Stimulated activated CD4-positive, alpha-beta T cell treated with anti-CD3 and anti-CD28 coated beads, Interleukin-12 subunit alpha, Interleukin-12 subunit beta, amount 100 ng/mL, for 48 hours (primary cell): ENCODE measurements around the gene KRT13.
A peak's percentile ranks its signal among the peaks of the same experiment; 100 is the strongest.

Source experiments
- DNase-seq, 3 donors: peaks; one replicate each; pipeline ENCODE4 v3.0.0-alpha.2; 2020; ENCODE audit warnings: low read depth in 2 of 3, low spot score in 1 of 3

KRT13 gene

DNA sequence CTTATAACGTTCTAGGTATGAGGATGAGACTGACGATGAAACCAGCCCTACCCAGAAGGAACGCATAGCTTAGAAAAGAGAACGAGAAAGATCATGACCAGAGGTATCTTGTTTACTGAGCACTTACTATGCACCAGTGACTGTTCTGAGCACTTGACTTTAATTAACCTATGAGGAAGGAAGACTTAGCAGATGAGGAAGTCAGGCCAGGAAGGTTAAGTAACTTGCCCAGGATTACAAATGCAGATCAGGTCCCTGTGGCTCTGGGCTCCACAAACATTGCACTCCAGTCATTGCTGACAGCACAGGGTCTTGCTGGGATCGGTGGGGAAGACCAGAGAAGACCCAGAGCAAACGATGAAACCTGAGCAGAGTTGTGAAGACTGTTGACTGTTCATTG is 7.1 kb downstream of the KRT13 start:
- DNase-seq: no peak

DNA sequence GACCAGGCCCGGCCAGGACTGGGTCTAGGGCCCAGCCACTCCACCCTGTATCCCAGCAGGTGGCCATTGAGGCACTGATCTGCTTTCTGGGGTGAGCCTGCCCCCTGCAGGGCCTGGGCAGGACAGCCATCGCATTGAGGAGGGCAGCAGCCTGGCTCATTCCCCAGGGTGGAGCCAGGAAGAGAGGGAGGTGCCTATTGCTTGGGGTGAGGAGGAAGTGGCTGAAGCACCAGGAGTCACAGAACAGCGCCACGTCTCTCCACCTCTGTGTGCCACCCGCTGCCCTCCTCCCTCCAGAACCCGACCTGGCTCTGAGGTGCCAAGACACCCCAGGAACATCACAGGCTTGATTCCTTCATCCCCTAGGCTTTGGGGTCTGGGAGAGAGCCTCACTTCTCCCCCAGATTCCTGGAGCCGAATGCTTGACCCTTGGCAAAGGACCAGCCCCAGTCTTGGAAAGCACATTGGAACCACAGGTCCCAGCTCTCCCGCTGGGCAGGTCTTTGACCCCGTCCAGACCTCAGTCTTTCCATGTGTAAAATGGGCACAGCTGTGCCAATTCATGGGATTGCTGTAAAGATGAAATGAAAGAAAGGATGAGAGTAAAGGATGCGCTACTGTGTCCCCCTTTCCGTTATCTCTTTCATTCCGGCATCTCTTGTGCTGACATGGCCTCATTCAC is 8.5 kb downstream of the KRT13 start:
- DNase-seq: peak; percentile 63 to 73 (median 68)

DNA sequence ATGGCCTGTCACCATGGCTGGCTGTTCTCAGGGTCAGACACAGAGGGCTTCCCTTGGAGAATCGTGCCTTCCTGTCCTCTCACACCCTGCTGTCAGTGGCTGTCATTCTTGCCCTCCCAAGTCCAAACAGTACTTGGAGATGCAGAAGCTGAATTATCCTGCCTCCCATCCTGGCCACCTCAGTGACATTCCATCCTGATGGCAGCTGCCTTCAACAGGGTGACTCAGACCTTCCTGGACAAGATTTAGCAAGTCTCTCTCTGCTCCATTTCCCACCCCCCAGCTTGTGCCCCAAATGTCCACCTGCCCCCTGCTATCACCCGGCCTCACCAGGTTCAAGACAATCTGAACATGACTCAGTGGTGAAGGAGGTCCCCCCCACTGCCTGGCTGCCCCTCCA is 10.9 kb downstream of the KRT13 start:
- DNase-seq: no peak

DNA sequence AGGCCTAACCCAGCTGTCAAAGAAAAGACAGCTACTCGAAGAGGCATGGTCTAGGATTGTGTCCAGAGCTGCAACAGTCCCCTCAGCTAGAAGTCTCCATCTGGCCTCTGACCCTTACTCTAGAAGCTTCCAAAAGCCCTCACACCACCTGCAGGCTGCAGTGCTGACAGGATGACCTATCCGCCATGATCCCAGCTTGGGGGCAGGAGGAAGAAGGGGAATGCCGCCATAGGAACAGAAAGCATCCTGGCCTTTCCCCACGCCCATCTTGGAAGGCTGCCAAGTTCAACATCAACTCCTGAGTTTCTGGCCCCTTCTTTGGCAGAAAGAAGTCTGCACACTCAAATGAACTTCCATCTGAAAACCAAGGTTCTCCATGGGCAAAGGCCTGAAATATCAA is 12.6 kb downstream of the KRT13 start:
- no peak for DNase-seq

DNA sequence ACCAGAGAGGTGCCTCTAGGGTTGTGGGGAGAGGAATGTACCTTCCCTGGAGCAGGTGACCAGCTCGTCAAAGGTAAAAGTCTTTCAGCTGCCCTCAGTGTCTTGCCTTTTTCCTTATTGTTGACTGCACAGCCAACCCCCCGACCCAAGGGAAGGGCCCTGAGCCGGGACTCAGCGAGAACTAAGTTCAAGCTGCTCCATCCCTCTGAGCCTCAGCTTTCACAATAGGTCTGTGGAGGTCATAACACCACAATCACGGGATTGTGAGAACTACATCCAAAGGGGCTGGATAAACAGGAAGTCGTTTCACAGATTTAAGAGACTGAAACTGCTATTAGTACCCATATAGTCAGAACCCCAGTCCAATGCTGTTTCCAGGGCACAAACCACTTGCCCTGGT is 13.1 kb downstream of the KRT13 start:
- no peak for DNase-seq

DNA sequence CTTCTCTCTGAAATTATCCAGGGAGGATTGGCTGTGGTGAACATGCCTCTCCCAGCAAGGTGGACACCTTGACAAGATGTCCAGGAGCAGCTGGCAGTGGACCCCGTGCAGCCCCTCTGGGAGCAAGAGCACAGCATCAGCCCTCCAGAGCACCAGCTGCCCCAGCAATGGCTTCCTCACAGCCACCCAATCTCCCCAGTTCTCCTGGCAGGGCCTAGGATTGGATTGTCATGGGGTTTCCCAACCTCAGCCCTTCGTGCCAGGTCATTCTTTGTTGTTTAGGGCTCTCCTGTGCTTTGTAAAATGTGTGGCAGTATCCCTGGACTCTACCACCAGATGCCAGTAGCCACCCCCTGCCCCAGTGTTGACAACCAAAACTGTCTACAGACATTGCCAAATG is 13.9 kb downstream of the KRT13 start:
- no peak for DNase-seq

DNA sequence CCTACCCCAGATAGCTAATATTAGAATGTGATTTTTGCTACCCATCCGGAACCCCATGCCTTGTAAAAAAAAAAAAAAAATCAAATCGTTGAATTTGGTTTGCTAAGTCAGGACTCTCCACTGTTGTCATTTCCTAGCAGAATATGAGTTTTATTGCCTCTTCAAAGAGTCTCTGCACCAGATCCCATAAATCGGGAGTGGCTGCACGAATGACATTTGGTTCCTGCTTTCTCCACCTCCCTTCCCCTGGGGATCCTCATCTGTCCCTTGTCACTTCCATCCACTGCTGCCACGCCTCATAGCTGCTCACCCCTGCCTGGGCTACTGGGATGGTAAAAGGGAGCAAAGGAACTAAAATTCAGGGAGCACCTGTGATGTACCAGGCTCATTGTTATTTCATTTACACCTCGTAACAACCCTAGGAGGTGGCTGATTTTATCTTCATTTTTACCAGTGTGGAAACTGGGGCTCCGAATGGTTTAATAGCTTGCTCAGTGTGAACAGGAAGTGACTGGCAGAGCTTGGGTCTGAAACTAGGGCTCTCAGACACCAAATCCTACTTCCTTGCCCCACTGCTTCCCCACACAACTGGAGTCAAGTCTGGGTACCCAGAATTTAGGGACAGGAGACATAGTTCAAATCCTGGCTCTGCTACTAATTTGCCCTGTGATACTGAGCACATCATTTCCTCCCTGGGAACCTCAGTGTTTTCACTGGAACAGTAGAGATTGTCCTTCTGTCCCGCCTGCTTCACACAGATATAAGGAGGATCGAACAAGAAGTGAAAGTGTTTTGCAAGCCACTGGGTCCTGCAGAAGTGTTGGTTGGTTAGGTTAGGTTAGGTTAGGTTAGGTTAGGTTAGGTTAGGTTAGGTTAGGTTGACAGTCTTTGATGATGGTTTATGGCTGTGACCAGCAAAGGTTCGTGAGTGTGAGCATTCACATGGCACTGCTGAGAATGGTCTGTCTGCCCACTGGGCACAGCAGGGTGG is 15.1 kb downstream of the KRT13 start:
- DNase-seq: no peak

DNA sequence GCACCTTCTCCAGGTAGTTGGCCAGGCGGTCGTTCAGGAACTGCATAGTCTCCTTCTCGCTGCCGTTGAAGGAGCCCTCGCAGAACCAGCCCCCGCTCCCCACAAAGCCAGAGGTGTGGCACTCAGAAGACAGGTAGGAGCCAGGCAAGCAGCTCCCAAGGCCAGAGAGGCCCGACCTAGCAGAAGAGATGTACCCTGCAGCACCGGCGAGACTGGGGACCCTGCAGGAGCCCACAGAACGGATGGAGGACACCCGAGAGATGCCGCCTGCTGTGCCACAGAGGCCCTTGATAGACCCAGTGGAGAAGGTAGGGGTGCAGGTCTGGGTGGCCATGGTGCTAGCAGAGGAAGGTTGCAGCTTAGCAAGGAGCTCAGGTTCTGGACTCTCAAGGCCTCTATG is 15.9 kb downstream of the KRT13 start, which contains the start of gene KRT36:
TSS of gene KRT36 (minus strand) at position 380 of the 400 bp plus-strand sequence. CDS start at position 334, 46 bp downstream.
- DNase-seq: no peak

DNA sequence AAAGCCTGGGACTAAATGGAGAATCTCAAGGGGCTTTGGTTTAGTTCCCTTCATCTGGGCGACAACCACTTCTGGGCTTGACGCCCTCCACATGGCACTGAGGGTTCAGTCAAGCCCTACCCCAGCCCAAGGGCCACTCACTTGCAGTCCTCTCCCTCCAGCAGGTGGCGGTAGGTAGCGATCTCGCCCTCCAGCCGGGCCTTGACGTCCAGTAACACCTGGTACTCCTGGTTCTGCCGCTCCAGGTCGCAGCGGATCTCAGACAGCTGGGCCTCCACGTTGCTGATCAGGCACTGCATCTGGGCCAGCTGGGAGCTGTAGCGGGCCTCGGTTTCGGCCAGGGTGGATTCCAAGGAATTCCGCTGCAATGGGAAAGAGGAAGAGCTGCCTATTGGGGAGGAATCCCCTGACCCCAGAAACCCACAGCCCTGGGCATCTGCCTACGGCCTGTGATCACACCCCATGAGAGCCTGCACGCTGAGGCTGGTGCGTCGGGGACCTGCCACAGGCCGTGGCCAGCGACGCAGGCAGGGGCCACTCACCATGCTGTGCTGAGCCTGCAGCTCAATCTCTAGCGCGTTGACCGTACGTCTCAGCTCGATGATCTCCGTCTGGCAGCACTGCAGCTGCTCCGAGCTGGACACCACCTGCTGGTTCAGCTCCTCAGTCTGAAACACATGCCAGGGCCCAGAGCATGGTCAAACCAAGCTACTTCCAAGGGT is 18.4 kb downstream of the KRT13 start:
- peak; percentile 17 to 47 (median 21) for DNase-seq

DNA sequence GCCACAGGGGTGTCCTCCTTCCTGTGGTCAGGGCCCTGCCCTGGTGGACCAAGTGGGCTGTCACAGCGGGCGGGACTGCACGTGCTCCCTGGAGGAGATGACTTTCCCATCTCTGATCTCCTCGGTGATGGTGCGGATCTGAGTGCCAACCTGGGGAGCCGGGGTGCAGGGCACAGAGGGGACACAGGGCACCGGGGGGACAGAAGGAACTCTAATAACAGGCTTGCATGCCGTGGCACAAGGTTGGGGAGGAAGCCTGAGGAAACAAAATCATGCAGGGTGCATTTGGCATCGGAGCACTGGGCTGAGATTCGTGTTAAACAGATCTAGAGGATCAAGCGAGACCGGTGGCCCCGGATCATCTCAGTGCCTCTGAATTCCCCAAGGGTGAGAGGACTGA is 19.1 kb downstream of the KRT13 start:
- no peak for DNase-seq

DNA sequence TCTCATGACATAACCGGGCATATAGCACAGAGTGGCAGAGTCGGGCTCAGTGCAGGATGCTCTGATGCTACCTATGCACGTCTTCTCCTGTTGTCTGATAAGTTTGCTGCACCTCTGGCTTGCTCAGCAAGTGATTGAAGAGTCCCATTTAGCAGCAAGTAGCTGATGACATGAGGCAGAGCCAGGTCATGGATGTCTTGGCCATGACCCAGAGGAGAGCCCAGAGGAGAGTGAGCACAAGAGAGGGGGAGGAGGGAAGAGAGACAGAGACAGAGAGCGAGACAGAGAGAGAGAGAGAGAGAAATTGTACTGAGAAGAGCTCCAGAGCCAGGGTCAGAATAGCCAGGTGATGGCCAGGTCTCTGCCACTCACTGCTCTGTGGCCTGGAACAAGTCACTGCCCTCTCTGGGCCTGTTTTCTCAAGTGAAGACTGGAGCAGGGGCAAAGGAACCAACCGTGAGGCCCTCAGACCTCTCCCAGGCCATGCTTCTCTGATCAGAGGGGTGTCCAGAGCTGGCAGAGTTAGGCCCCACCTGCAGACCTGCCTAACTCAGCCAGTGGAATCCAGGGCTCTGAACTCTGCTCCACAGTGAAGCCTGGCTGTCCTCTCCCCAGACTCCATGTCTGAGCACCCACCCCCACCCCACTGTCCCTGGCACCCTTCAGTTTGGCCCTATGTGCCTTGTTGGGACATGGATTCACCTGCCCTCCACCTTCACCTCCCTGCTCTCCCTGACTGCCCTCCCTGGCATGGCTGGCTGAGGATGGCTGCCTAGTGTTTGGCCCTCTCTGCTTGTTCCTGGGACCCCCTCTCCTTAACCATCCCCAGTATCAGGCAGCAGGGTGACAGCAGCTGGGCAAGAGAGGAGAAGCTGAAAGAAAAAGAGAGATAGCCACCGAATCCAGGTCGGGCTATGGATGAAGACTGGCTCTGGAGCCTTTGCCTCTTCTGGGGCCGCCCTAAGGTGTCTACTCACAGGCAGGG is 20.2 kb downstream of the KRT13 start:
- DNase-seq: no peak

DNA sequence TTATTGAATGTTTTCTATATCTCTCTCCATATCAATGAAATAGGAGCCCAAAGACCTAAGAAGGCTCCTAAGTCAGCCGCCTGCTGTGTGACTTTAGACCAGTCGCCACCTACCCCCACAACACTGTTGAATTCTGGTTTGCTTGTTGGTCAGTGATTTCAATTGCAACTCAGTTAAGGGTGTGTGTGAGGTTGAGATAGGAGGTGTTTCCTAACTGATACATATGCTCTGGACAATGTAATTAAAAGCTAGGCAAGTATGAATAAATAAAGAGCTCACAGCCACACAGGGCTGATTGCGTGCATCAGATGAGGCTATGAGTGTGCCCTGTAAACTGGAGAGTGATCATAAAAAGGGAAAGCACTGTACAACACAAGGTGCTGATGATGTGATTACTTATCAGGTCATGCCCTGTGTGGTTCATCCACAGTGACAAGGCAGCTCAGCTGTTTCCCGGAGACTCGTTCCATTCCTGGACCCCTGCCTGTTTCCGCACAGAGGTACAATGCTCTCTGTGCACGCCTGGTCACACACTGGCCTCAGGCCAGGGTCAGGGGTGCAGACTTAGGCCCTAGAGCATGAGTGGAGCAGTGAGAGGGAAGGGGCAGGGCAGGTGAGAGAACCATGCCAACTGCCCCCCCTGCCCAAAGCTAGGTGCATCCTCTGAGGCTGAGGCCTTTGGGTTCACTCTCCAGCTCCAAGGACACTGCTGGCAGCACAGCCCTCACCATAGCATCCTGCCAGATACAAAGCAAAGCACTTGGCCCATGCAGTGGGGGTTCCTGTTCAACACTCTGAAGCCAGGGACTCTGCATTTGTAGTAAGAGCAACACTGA is 21.2 kb downstream of the KRT13 start:
- no peak for DNase-seq

DNA sequence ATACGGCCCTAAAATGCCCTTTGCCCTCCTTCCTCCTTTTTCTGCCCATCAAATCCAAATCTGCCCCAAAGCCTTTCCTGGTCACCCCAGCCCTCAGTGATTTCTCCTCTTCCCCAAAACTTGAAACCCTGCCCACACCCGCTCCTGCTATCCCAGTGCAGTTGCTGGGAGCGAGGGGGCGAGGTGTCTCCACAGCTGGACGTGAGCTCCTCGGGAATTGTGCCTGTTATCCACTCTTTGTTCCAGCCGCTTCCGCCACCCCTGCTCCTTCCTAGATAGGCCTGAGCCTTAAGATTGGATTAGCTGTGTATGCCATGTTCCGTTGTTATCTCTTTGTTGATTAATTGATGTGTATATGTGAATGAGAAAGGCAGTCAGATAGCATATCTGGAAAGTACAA is 21.9 kb downstream of the KRT13 start:
- no peak for DNase-seq

DNA sequence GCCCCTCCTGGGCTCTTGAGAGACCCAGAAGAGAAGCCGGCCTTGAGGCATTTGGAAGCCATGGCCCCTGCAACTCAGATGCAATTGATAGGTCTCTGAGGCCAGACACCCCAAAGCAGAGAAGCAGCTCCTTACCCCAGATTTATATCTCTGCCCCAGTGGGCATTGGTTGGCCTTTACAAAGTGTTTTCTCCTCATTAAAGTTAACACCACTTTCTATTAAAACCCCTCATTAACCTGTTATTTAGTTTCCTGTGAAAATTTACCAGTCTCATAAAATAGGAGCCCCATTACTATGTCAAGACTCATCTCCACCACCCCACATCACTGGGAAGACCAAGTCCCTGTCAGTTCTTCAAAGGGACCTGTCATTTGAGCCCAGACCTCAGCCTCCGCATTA is 24.4 kb downstream of the KRT13 start, which contains the start of gene KRT35:
TSS of gene KRT35 (minus strand) at position 116 of the 400 bp plus-strand sequence. CDS start at position 62, 54 bp downstream.
- no peak for DNase-seq

DNA sequence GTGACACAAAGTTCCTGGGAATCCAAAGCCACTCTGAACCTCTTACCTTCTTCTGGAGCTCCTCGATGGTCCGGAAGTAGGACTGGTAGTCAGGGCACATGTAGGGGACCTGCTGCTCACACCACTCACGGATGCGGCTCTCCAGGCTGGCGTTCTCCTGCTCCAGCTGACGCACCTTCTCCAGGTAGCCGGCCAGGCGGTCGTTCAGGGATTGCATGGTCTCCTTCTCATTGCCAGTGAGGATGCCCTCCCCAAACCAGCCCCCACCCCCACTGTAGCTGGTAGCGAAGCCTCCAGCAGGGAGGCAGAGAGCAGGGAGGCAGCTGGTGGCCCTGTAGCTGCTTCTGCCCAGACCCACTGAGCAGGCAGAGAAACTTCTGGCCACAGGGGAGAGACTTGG is 24.8 kb downstream of the KRT13 start:
- DNase-seq: no peak

DNA sequence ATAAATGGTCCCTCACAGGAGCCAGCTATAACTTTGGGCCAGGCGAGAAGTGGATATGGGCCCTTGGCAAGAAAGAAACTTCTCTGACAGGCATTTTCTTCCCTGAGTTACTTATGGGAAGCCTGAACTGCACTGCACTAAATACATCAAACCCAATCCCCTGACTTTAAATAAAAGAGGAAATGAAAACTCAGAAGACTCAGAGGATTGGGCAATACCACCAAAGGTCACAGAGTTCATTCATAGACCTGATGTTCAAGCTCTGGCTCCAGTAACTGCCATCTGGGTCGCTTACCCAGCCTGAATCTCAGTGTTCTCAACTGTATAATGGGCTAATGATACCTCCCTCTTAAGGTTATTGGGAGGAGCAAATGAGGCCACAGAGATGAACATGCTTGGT is 25.3 kb downstream of the KRT13 start:
- no peak for DNase-seq

DNA sequence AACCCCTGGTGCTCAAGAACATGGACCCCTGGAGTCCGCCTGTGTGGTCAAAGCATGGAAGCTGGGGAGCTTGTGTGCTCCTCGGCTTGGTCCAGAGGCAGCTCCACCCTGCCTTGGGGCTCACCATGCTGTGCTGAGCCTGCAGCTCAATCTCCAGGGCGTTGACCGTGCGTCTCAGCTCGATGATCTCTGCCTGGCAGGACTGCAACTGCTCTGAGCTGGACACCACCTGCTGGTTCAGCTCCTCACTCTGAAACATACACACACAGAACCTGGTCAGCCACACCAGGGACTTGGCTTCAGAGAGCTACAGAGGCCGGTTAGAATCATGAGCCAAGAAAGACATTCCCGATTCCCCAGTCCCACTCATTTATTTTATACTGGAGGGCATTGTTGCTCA is 27.2 kb downstream of the KRT13 start:
- DNase-seq: no peak

DNA sequence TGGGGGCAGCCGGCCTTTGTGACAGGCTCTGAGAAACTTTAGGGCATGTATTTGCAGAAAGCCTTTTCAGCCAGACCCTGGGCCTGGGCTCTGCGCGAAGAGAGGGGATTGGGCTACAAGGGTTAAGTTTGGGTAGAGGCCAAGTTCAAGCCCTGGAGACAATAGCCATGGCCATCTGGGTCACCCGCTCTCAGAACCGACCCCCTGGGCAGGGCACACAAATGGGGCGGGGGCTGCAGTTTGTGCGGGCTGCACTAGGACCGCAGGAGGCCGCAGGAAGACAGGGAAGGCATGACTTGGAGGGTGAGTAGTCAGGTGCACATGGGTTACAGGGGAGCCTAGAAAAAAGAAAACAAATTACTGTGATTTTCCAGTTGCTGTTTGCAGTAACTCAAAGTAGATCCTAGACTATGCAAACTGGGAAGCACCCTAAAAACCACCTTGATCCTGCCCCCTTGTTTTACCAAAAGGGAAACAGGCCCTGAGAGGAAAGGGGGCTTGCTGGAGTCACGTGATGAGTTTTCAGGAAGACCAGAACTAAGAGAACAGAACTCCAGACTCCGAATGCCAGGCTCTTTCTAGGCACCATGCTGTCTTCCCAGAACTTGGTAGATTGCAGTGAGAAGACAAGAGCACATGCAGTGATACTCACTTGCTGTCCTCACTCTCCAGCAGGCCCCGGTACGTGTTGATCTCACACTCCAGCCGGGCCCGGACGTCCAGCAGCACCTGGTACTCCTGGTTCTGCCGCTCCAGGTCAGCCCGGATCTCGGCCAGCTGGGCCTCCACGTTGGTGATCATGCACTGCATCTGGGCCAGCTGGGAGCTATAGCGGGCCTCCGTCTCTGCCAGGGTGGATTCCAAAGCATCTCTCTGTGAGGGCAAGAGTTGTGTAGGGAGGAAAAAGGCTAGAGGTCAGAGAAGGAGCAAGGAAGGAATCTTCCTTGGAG is 28.3 kb downstream of the KRT13 start:
- no peak for DNase-seq
